IMR-90 (cell line): ENCODE data around the gene ATG7. TPM values are rescaled to one million over a fixed set of nuclear protein-coding genes. Genes with fewer than 3 reads are reported as not detected.

Source experiments
- ATAC-seq: fragments of 200-7000 bp; cut with Tn5 transposase; 2 replicates; pipeline ENCODE4 v1.9.1; 2020; ENCODE audit warnings: low read depth, mild to moderate bottlenecking, moderate library complexity
- BruUV-seq: library from RNA; stranded (reverse); fragments of 400-500 nt; replicated peaks from 2 replicates; lab custom pipeline; 2021; lab: Mats Ljungman, UMichigan
- CTCF ChIA-PET: fragments of 300-600 bp; formaldehyde crosslinking; extraction: SDS; loops from one replicate; lab custom pipeline; 2021; ENCODE audit warnings: antibody characterized with exemption; lab: Yijun Ruan, JAX
- POLR2A ChIA-PET: fragments of 300-600 bp; sonication (Branson Sonifier 250); formaldehyde crosslinking; loops from one replicate; lab custom pipeline; 2022; ENCODE audit warnings: antibody characterized with exemption; ENCODE audit not compliant: unreplicated experiment; lab: Charles Lee
- DNase-seq: peaks from one replicate; pipeline ENCODE4 v3.0.0; 2013
- H2AFZ ChIP-seq: replicated peaks from 2 replicates; pipeline ENCODE3; 2013; ENCODE audit warnings: low read length, mild to moderate bottlenecking; ENCODE audit not compliant: poor library complexity
- H2AK5ac ChIP-seq: 2 replicates; pipeline ENCODE4 v1.6.1; 2013; ENCODE audit warnings: low read depth, low read length, inconsistent platforms
- H2AK9ac ChIP-seq: replicated peaks from 2 replicates; pipeline ENCODE3; 2013; ENCODE audit warnings: mild to moderate bottlenecking, low read depth, low read length, moderate library complexity; ENCODE audit not compliant: poor library complexity
- H2BK120ac ChIP-seq: 2 replicates; pipeline ENCODE4 v1.6.1; 2013; ENCODE audit warnings: low read depth, low read length, inconsistent platforms
- H2BK15ac ChIP-seq: 3 replicates; pipeline ENCODE4 v1.6.1; 2013; ENCODE audit warnings: low read depth, low read length, inconsistent platforms
- H2BK20ac ChIP-seq: 2 replicates; pipeline ENCODE4 v1.6.1; 2013; ENCODE audit warnings: low read depth, mild to moderate bottlenecking, inconsistent platforms, low read length, moderate library complexity
- H2BK5ac ChIP-seq: 2 replicates; pipeline ENCODE4 v1.6.1; 2013; ENCODE audit warnings: mild to moderate bottlenecking, low read depth, low read length, inconsistent platforms; ENCODE audit not compliant: poor library complexity, severe bottlenecking
- H3K14ac ChIP-seq: replicated peaks from 2 replicates; pipeline ENCODE4 v1.6.1; 2013; ENCODE audit warnings: low read depth, low read length, inconsistent platforms
- H3K18ac ChIP-seq: 2 replicates; pipeline ENCODE4 v1.6.1; 2013; ENCODE audit warnings: low read depth, low read length, control low read depth
- H3K23ac ChIP-seq: 2 replicates; pipeline ENCODE4 v1.6.1; 2013; ENCODE audit warnings: low read depth, low read length, inconsistent platforms
- H3K27ac ChIP-seq: 2 replicates; pipeline ENCODE4 v1.5.1; 2013; ENCODE audit warnings: mild to moderate bottlenecking, control low read depth, low read length; ENCODE audit not compliant: insufficient read depth
- H3K27me3 ChIP-seq: 2 replicates; pipeline ENCODE4 v1.6.1; 2013; ENCODE audit warnings: low read length; ENCODE audit not compliant: control insufficient read depth, insufficient read depth
- H3K36me3 ChIP-seq: 2 replicates; pipeline ENCODE4 v1.6.1; 2013; ENCODE audit warnings: low read length, mixed read lengths; ENCODE audit not compliant: control insufficient read depth, insufficient read depth
- H3K4ac ChIP-seq: 2 replicates; pipeline ENCODE4 v1.6.1; 2013; ENCODE audit warnings: low read depth, low read length, inconsistent platforms
- H3K4me1 ChIP-seq: 2 replicates; pipeline ENCODE4 v1.6.1; 2013; ENCODE audit warnings: low read length, mixed read lengths; ENCODE audit not compliant: control insufficient read depth, insufficient read depth
- H3K4me2 ChIP-seq: 2 replicates; pipeline ENCODE4 v1.6.1; 2013; ENCODE audit warnings: low read depth, mild to moderate bottlenecking, control low read depth, low read length, moderate library complexity
- H3K4me3 ChIP-seq: 2 replicates; pipeline ENCODE4 v1.5.1; 2013; ENCODE audit warnings: low read depth, mild to moderate bottlenecking, control low read depth, low read length, moderate library complexity; ENCODE audit not compliant: insufficient read depth
- H3K56ac ChIP-seq: 2 replicates; pipeline ENCODE4 v1.6.1; 2013; ENCODE audit warnings: low read length, inconsistent platforms; ENCODE audit not compliant: insufficient read depth; ENCODE audit errors: extremely low read depth
- H3K79me1 ChIP-seq, 2 experiments: 2 replicates each; pipeline ENCODE4 v1.6.1; 2013; ENCODE audit warnings: low read length in 2 of 2, inconsistent platforms in 1 of 2, low read depth in 1 of 2
- H3K9ac ChIP-seq: 2 replicates; pipeline ENCODE4 v1.6.1; 2013; ENCODE audit warnings: low read depth, low read length, control low read depth
- H3K9me1 ChIP-seq: 2 replicates; pipeline ENCODE4 v1.6.1; 2013; ENCODE audit warnings: low read length, inconsistent platforms; ENCODE audit not compliant: insufficient read depth
- H3K9me3 ChIP-seq: 2 replicates; pipeline ENCODE4 v1.6.1; 2013; ENCODE audit warnings: low read length; ENCODE audit not compliant: control insufficient read depth, insufficient read depth
- H4K20me1 ChIP-seq: 2 replicates; pipeline ENCODE4 v1.6.1; 2013; ENCODE audit warnings: low read length, inconsistent platforms; ENCODE audit not compliant: insufficient read depth
- H4K5ac ChIP-seq: 2 replicates; pipeline ENCODE4 v1.6.1; 2013; ENCODE audit warnings: mild to moderate bottlenecking, low read depth, low read length, control low read depth
- H4K8ac ChIP-seq, 2 experiments: 2 replicates each; pipeline ENCODE4 v1.6.1; 2013; ENCODE audit warnings: low read depth in 2 of 2, low read length in 2 of 2, control low read depth in 1 of 2, inconsistent platforms in 1 of 2
- H4K91ac ChIP-seq: 2 replicates; pipeline ENCODE4 v1.6.1; 2013; ENCODE audit warnings: low read depth, low read length, inconsistent platforms; ENCODE audit not compliant: insufficient read depth
- CEBPB ChIP-seq: IDR thresholded peaks from 2 replicates; pipeline ENCODE4 v1.6.1; 2012; ENCODE audit warnings: low read depth, low read length, improper control_type of control experiment
- MAFK ChIP-seq: IDR thresholded peaks from 2 replicates; pipeline ENCODE4 v1.6.1; 2012; ENCODE audit warnings: low read depth, low read length, improper control_type of control experiment
- MAZ ChIP-seq: IDR thresholded peaks from 2 replicates; pipeline ENCODE4 v1.6.1; 2012; ENCODE audit warnings: low read depth, mild to moderate bottlenecking, low read length, improper control_type of control experiment, moderate library complexity, borderline replicate concordance
- MXI1 ChIP-seq: IDR thresholded peaks from 2 replicates; pipeline ENCODE4 v1.6.1; 2012; ENCODE audit warnings: low read depth, mild to moderate bottlenecking, low read length, moderate library complexity, borderline replicate concordance
- POLR2A ChIP-seq: IDR thresholded peaks from 2 replicates; pipeline ENCODE4 v1.6.1; 2012; ENCODE audit warnings: mild to moderate bottlenecking, low read depth, low read length
- SMC3 ChIP-seq: fragments of 150-350 bp; IDR thresholded peaks from 2 replicates; pipeline ENCODE4 v1.6.1; 2016; ENCODE audit warnings: low read depth, mild to moderate bottlenecking, antibody characterized with exemption, low read length, moderate library complexity
- WGBS, 2 experiments: methylation state at CpG; one replicate each; pipeline versions ENCODE4 v1.1.5 to v1.1.7; 2013; ENCODE audit warnings: missing lambda C conversion rate in 2 of 2; ENCODE audit not compliant: insufficient read length in 1 of 2; ENCODE audit errors: extremely low coverage in 2 of 2; 5-methylcytosine and 5-hydroxymethylcytosine counted together
- dilution Hi-C: fragments of 300-500 bp; cut with HindIII; formaldehyde crosslinking; loops from one replicate; pipeline ENCODE4 v1.14.3; 2018; ENCODE audit warnings: low sequenced_read_pairs; ENCODE audit not compliant: unreplicated experiment
- in situ Hi-C: fragments of 300-500 bp; cut with MboI; formaldehyde crosslinking; loops from 3 replicates; pipeline ENCODE4 v1.14.3; 2019; ENCODE audit warnings: low sequenced_read_pairs, inconsistent platforms, mixed read lengths
- intact Hi-C: fragments of 100-400 bp; cut with micrococcal nuclease; formaldehyde crosslinking; loops from 2 replicates; pipeline ENCODE4 v1.10.0; 2022
- polyA plus RNA-seq, 3 experiments: library from polyadenylated mRNA; depleted of rRNA; stranded (reverse); fragments of >200 nt; gene quantifications; 2 replicates each; pipeline ENCODE4 v1.2.3, GENCODE V29; 2012; ENCODE audit warnings: low replicate concordance in 1 of 3
- total RNA-seq: library from RNA; depleted of rRNA; stranded (reverse); fragments of >200 nt; gene quantifications from 2 replicates; pipeline ENCODE4 v1.2.3, GENCODE V29; 2012

The ATG7 gene
- total and polyA plus RNA-seq, 2 of the 4 experiments (the other 2 are of a cell fraction) = 15.6 to 51.4 TPM

GRCh38 chr3:11582191-11582968 lies 310.2 kb downstream of the ATG7 start:
- Histone ChIP-seq H3K79me1 (peaks cover 24 to 84% of the 10 kb centered on the region in 2 experiments), H4K20me1 (peaks cover 46% of the 10 kb centered on the region), H3K9me1 (peaks cover 24% of the 10 kb centered on the region), H3K36me3 (peaks cover 4% of the 10 kb centered on the region; the same call in 1 of the 2 replicates), H3K4me3 (peak overlapping the region; percentile 23), H3K9ac (peak overlapping the region; percentile 81), H3K9me3 (no peaks in the 10 kb centered on the region), H3K14ac (peak overlapping the region; percentile 85), H2BK5ac (peak overlapping the region; percentile 91), H4K8ac (peak overlapping the region; percentile 43 to 83), H2AK9ac (peak overlapping the region; percentile 47), H4K5ac (peak overlapping the region; percentile 63), H3K4me1 (peaks cover 28% of the 10 kb centered on the region), H3K27ac (peak overlapping the region; percentile 84), H3K18ac (peak overlapping the region; percentile 80), H2BK20ac (peak overlapping the region; percentile 91), H3K27me3 (no peaks in the 10 kb centered on the region), H3K56ac (peak overlapping the region; percentile 84), H2AFZ (peak overlapping the region; percentile 56), H2AK5ac (peak overlapping the region; percentile 87; the same call in 1 of the 2 replicates), H2BK120ac (peak overlapping the region; percentile 92), H3K4ac (peak overlapping the region; percentile 93), H3K23ac (peak overlapping the region; percentile 95), H4K91ac (peak overlapping the region; percentile 89), H2BK15ac (peak overlapping the region; percentile 59; the same call in 2 of the 3 replicates), H3K4me2 (peak overlapping the region; percentile 89)
- no TSS peak for BruUV-seq
- TF ChIP-seq MAZ (peak; percentile 44; the same call in 1 of the 2 replicates), CEBPB (peak; percentile 31; the same call in 1 of the 2 replicates), POLR2A (no peak), SMC3 (0 out of 2 replicates have a peak, but pooled peaks have one; percentile 10), MAFK (no peak), MXI1 (no peak; the same call in 1 of the 2 replicates)
- dilution Hi-C loops = no loop called here
- in situ Hi-C loops = no loop called here
- ChIA-PET POLR2A (no interaction called here), CTCF (no interaction called here)
- WGBS, 2 experiments = no CpG with 5 or more reads among the region's 13 CpGs
- peak; percentile 89 for DNase-seq
- peak; percentile 83 for ATAC-seq
- intact Hi-C loops = loop anchor here (1.0 kb wide), 2 partner anchors 18 to 61 kb away; partner anchors contain the start of gene VGLL4
